ENCODE measurements around the gene LRRC46. TPM values are rescaled to one million over a fixed set of nuclear protein-coding genes. Genes with fewer than 3 reads are reported as not detected.

Gene LRRC46
- total RNA-seq, 1 donor from 2014 or later = 1.1 TPM

DNA sequence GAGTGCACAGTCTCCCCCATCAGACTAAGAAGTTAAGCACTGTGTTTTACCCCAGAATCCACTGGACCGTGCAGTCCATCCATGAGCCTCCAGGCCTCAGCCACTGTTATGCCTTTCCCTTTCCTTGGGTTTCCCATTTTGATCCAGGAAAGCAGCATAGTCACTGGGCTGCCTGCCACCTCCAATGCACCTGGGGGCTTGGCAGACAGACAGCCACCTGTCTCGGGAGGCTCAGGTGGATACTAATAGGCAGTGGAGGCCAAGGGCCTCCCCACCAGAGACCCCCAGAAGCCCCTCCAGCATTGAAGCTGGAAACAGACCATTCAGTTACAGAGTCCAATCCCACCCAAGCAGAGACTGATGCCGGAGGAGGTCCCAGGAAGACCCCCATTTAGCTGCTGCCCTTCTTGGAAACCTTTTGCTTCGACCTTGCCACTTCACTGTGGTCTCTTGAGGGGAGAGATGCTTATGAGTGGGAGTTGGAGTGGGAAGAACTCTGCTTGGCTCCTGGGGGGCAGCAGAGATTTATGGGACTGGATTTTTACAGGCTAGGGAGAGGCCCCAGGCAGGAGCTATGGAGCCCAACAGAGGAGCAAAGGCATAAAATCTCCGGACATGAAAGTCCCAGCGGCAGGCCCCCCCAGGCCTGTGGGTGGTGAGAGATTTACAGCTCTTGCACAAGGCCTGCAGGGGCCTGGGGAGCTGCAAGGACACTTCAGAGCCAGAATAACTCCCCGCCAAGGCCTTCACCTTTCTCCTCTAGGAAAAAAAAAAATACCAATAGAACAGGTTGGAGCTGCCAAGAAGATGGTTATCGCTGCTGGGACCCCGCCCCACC, 52.3 kb downstream of the LRRC46 start:
- ATAC-seq = no peak
- DNase-seq = no peak
- no peaks in the 10 kb centered on the region for H3K36me3 ChIP-seq
- TF ChIP-seq, protein P1, sequence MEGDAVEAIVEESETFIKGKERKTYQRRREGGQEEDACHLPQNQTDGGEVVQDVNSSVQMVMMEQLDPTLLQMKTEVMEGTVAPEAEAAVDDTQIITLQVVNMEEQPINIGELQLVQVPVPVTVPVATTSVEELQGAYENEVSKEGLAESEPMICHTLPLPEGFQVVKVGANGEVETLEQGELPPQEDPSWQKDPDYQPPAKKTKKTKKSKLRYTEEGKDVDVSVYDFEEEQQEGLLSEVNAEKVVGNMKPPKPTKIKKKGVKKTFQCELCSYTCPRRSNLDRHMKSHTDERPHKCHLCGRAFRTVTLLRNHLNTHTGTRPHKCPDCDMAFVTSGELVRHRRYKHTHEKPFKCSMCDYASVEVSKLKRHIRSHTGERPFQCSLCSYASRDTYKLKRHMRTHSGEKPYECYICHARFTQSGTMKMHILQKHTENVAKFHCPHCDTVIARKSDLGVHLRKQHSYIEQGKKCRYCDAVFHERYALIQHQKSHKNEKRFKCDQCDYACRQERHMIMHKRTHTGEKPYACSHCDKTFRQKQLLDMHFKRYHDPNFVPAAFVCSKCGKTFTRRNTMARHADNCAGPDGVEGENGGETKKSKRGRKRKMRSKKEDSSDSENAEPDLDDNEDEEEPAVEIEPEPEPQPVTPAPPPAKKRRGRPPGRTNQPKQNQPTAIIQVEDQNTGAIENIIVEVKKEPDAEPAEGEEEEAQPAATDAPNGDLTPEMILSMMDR (IDR thresholded peaks at IDR 0.05) = no peak
- peak overlapping the region; percentile 24 for H3K27ac ChIP-seq
- H3K4me1 ChIP-seq = peaks cover 21% of the 10 kb centered on the region
- intact Hi-C loops (cut with DNase I) = no loop called here
- no peak overlapping the region for H3K4me3 ChIP-seq
- no peaks in the 10 kb centered on the region for H3K27me3 ChIP-seq
- H3K9me3 ChIP-seq = no peaks in the 10 kb centered on the region

DNA sequence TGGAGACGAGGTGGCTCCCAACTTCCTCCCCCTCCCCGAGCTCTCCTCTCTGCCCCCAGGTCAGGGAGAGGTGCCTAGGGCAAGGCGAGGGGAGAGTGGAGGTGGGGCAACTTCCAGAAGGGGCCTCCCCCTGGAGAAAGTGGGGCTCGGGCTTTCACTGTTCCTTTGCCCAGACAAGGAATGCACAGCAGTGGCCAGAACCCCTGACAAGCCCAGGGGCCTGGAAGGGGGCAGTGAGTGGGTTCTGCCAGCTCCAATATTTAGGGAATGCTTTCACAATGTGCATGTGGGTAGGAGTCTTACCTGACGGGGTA, 52.9 kb downstream of the LRRC46 start:
- Histone ChIP-seq H3K9me3 (no peaks in the 10 kb centered on the region), H3K27me3 (no peaks in the 10 kb centered on the region), H3K27ac (no peak overlapping the region), H3K4me3 (no peak overlapping the region), H3K4me1 (peaks cover 21% of the 10 kb centered on the region), H3K36me3 (no peaks in the 10 kb centered on the region)
- intact Hi-C loops (cut with DNase I) = no loop called here
- no peak for ATAC-seq
- TF ChIP-seq, protein P1 (IDR thresholded peaks at IDR 0.05) = no peak
- DNase-seq = no peak

DNA sequence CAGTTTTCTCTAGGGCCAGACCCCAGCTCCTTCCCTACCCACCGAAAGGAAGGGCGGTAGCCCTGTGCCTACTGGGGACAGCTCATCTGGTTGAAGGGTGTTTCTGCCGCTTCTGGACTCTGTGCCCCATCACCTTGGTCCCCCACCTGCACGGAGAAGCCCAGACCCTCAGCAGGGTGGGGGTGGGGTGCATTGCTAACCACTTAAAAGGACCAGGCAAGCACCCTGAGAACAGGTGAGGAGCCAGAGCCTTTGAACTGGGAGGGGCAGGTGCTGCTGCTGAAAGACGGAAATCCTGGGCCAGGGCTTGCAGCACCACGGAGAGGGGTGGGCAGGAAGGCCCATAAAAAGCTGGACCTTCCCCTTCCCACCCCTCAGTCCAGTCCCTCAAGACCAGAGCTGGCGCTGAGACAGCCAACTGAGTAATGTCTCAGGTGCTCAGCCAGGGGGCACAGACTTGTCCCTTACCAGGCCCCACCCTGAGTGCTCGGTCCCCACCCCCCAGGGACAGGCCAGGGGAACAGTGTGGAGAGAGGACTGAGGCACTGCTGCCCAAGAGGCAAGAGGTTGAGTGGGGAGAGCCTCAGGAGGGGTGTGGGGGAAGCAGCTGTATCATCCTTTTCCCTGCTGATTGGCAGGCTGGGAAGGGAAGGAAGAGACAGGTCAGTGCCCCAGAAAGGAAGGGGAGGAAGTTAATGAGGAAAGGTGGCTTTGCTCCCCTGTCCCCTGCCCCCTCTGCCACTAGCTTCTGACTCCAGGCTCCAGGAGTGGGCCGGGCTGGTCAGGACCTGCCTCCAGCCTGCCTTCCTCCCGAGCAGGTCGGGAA, 53.6 kb downstream of the LRRC46 start:
- DNase-seq = no peak
- TF ChIP-seq, protein P1 (IDR thresholded peaks at IDR 0.05) = no peak
- no peaks in the 10 kb centered on the region for H3K27me3 ChIP-seq
- no peaks in the 10 kb centered on the region for H3K9me3 ChIP-seq
- H3K4me1 ChIP-seq = peaks cover 21% of the 10 kb centered on the region
- no peak overlapping the region for H3K4me3 ChIP-seq
- no peak overlapping the region for H3K27ac ChIP-seq
- ATAC-seq = no peak
- intact Hi-C loops (cut with DNase I) = no loop called here
- H3K36me3 ChIP-seq = no peaks in the 10 kb centered on the region

Other genes starting within 250 kb of the LRRC46 start
- gene KPNB1, start 181.8 kb upstream of the LRRC46 start, total RNA-seq = 196 TPM
- 14.7 TPM for gene TBKBP1, start 137.5 kb upstream of the LRRC46 start, total RNA-seq
- gene TBX21, start 98.4 kb upstream of the LRRC46 start, total RNA-seq = 3.9 TPM
- 14.4 TPM for gene OSBPL7, start 9.9 kb upstream of the LRRC46 start, total RNA-seq
- gene MRPL10, start 129 bp upstream of the LRRC46 start, total RNA-seq = 29.2 TPM
- 30.5 TPM for gene SCRN2, start 9.6 kb downstream of the LRRC46 start, total RNA-seq
- gene SP6, start 19.5 kb downstream of the LRRC46 start, total RNA-seq = 8.5 TPM
- gene SP2, start 64.6 kb downstream of the LRRC46 start, total RNA-seq = 16.9 TPM
- 29.4 TPM for gene PNPO, start 109.9 kb downstream of the LRRC46 start, total RNA-seq
- 47.4 TPM for gene PRR15L, start 126.2 kb downstream of the LRRC46 start, total RNA-seq
- 140 TPM for gene CDK5RAP3, start 139.4 kb downstream of the LRRC46 start, total RNA-seq
- 24.5 TPM for gene COPZ2, start 206.1 kb downstream of the LRRC46 start, total RNA-seq
- 201 TPM for gene NFE2L1, start 216.7 kb downstream of the LRRC46 start, total RNA-seq